ENCODE measurements around the gene PRKG1. TPM values are rescaled to one million over a fixed set of nuclear protein-coding genes. Genes with fewer than 3 reads are reported as not detected.

PRKG1 gene
- total RNA-seq, 1 donor from 2014 or later, result 4.6 TPM

GRCh38 chr10:51250278-51250920 lies 176.1 kb downstream of the PRKG1 start:
- DNase-seq (ENCODE audit: low spot score, unreplicated experiment), result no peak
- H3K36me3 Mint-ChIP-seq (ENCODE audit: insufficient read depth), result no peaks in the 10 kb centered on the region
- no peaks in the 10 kb centered on the region for H3K9me3 Mint-ChIP-seq (ENCODE audit: low read depth)
- H3K4me3 Mint-ChIP-seq (ENCODE audit: low read depth), result no peak overlapping the region
- no peak for TF ChIP-seq CTCF (IDR thresholded peaks at IDR 0.05; ENCODE audit: unreplicated experiment)
- no peaks in the 10 kb centered on the region for H3K4me1 Mint-ChIP-seq (ENCODE audit: low read depth)
- H3K27ac Mint-ChIP-seq, result no peak overlapping the region
- H3K27me3 Mint-ChIP-seq, result no peaks in the 10 kb centered on the region

DNA sequence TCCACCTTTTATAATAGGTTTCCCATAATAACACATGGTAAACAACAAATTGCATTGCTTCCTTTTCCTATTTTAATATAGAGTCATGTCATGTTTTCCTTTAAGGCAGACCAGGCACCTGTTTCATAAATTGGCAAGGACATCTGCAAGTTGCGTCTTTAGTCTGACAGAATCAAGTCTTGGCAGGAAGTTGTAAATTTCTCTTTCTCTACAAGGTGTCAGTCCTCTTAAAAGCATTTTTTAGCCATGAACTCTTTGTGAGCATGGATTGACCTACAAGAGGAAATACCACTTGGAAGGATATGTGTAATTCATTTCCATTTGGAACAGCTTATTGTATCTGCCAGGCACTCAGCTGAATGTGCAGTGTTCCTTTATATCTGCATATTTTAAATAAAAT lies 176.8 kb downstream of the PRKG1 start:
- Mint-ChIP-seq H3K27me3 (no peaks in the 10 kb centered on the region), H3K36me3 (ENCODE audit: insufficient read depth) (no peaks in the 10 kb centered on the region), H3K9me3 (ENCODE audit: low read depth) (no peaks in the 10 kb centered on the region), H3K4me3 (ENCODE audit: low read depth) (no peak overlapping the region), H3K4me1 (ENCODE audit: low read depth) (no peaks in the 10 kb centered on the region), H3K27ac (no peak overlapping the region)
- DNase-seq (ENCODE audit: low spot score, unreplicated experiment), result no peak
- no peak for TF ChIP-seq CTCF (IDR thresholded peaks at IDR 0.05; ENCODE audit: unreplicated experiment)

DNA sequence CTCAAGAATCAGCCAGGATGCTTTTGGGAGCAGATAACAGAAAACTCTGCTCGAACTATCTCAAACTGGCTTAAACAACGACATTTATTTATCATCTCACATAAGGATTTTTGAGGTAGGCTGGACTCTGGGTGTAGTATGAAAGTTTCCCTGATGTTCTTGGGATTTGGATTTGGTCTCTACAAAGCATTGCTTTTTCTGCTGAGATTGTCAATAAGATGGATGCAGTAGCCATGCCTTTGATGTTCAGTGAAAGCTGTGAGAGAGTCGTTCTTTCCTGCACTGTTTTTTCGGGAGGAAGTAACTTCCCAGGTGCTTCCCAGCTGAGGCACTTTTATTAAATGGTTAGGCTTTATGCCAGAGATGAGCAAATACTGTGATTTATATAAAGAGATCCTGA lies 181.1 kb downstream of the PRKG1 start:
- H3K27me3 Mint-ChIP-seq, result no peaks in the 10 kb centered on the region
- no peak overlapping the region for H3K27ac Mint-ChIP-seq
- no peak for DNase-seq (ENCODE audit: low spot score, unreplicated experiment)
- H3K4me1 Mint-ChIP-seq (ENCODE audit: low read depth), result no peaks in the 10 kb centered on the region
- H3K9me3 Mint-ChIP-seq (ENCODE audit: low read depth), result no peaks in the 10 kb centered on the region
- H3K4me3 Mint-ChIP-seq (ENCODE audit: low read depth), result no peak overlapping the region
- no peaks in the 10 kb centered on the region for H3K36me3 Mint-ChIP-seq (ENCODE audit: insufficient read depth)
- no peak for TF ChIP-seq CTCF (IDR thresholded peaks at IDR 0.05; ENCODE audit: unreplicated experiment)

DNA sequence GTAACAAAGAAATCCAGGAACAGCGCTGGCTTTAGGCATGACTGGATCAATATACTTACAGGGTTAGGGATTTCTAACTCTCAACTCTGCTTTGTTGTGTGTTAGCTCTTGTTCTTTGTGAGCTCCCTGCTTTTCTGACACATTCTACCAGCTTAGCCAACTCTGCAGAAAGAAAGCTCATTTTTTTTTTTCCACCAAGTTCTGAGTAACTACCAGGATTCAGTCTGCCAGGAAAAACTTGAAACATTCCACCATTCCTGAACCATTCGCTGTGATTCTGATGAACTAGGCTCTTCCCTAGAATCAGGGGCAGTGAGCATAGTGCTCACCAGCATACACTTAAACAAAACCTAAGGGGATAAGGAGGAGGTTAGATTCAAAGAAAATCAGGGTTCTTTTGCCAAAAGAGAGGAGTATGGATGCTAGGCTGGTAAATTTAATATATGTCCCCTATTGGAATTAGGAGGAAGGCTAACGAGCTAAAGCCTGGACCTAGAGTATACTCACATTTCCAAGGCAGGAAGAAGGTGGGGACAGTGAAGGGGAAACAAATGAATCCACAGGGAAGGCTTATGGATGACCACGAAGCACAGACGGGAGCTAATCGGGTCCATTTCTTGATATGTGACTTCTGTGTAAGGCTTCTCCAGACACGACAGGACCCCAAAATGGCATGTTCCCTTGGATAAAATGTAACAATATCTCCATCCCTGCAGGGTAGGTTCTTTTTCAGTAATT lies 183.4 kb downstream of the PRKG1 start:
- H3K36me3 Mint-ChIP-seq (ENCODE audit: insufficient read depth), result no peaks in the 10 kb centered on the region
- no peak overlapping the region for H3K4me3 Mint-ChIP-seq (ENCODE audit: low read depth)
- no peak for DNase-seq (ENCODE audit: low spot score, unreplicated experiment)
- no peaks in the 10 kb centered on the region for H3K4me1 Mint-ChIP-seq (ENCODE audit: low read depth)
- no peak overlapping the region for H3K27ac Mint-ChIP-seq
- TF ChIP-seq CTCF (IDR thresholded peaks at IDR 0.05; ENCODE audit: unreplicated experiment), result no peak
- H3K27me3 Mint-ChIP-seq, result no peaks in the 10 kb centered on the region
- no peaks in the 10 kb centered on the region for H3K9me3 Mint-ChIP-seq (ENCODE audit: low read depth)

DNA sequence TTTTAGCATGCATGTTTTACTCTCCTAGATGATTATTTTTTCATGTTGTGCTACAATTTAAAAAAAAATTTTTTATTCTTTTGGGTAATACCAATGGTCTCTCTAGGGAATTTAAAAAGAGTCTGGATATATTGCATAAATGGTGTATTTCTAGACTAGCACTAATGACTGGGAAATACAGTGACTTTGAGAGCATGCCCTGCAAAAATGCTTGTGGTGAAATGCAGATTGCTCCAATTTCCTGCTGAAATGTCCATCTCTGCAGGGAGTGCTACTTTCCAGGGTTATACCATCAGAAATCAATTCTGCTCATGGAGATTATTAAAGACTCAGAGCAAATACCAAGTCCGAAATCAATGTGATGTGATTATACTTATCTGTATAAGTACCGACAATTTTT lies 186.1 kb downstream of the PRKG1 start:
- Mint-ChIP-seq H3K27me3 (no peaks in the 10 kb centered on the region), H3K36me3 (ENCODE audit: insufficient read depth) (no peaks in the 10 kb centered on the region), H3K27ac (no peak overlapping the region), H3K4me3 (ENCODE audit: low read depth) (no peak overlapping the region), H3K9me3 (ENCODE audit: low read depth) (no peaks in the 10 kb centered on the region), H3K4me1 (ENCODE audit: low read depth) (no peaks in the 10 kb centered on the region)
- no peak for TF ChIP-seq CTCF (IDR thresholded peaks at IDR 0.05; ENCODE audit: unreplicated experiment)
- no peak for DNase-seq (ENCODE audit: low spot score, unreplicated experiment)

Data from progenitor cell of endocrine pancreas (in vitro differentiated cells).